SHP77 treated with DMSO at 0.1 percent for 48 hours (cell line): Measurements from ENCODE around the gene ENDOV.

Experiments
- DNase-seq: peaks from one replicate; lab custom pipeline; 2025; lab: John Stamatoyannopoulos, UW

Gene ENDOV

DNA sequence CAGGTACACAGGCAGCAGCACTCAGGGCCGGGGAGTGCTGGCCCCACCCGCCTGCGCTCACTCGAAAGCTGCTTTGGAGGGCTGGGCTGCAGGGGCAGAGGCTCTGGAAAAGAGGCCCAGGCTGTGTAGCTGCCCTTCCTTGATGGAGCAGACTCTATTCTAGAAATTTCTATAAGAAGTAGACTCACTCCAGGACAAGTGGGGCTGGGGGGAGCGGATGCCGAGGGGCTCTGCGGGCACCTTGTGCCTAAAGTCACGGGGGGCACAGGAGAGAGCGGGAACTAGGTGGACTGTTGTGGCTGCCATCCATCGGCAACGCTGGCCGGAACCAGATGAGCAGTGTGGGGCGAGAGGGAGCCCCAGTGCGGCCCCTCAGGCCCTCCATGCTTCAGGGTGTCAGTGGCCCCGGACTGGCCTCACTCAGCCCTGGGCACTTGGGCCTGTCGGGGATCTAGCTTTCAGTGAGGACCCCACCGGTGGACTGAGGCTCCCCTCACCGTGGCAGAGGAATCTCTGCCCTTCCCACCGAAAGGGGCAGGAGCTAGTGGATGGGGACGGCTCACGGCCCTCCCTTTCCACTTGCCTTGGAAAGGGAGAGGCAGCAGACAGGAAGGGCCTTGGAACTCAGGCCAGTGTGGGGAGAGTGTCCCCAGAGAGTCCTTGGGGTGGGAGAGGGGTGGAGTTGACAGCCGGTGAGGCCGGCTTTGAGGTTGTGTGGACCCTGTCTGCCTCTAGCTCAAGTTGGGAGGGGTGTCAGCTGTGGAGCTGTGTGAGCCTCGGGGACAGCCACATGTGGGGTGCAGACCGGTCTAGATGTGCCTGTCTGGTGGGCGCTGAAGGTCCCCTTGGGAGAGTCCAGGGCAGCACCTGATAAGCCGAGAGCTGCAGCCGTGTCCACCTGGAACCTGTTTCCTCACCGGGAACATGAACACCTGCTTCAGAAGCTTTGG is 16.6 kb downstream of the ENDOV start:
- DNase-seq, result no peak

GRCh38 chr17:80432350-80432955 is 17.5 kb downstream of the ENDOV start:
- no peak for DNase-seq

DNA sequence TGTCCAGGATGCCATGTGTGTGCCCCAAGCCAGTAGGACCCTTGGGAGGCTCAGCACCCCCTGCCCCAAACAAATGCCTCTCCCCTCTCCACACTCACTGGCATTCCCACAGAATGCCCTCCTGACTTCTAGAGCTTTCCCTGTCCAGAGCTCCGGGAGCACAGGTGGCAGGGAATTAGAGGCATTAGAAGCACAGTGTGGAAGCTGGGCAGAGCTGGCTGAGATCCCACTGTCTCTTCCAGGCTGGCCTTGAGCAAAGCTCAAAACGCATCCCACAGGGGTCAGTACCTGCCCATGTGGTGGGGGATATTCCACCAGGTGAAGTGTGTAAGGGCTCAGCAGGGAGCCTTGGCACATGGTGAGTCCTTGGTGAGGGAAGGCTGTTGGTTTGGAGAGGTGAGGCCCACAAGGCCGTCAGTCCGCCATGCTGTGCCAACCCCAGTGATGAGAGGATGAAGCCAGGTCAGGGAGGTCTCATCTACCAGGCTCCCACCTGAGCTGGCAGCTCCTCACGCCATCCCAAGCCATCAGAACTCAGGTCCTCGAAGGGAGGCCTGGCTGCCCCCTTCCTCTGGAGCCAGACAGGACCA is 18.1 kb downstream of the ENDOV start:
- DNase-seq, result no peak

GRCh38 chr17:80433916-80434666 is 19.1 kb downstream of the ENDOV start:
- DNase-seq, result no peak

DNA sequence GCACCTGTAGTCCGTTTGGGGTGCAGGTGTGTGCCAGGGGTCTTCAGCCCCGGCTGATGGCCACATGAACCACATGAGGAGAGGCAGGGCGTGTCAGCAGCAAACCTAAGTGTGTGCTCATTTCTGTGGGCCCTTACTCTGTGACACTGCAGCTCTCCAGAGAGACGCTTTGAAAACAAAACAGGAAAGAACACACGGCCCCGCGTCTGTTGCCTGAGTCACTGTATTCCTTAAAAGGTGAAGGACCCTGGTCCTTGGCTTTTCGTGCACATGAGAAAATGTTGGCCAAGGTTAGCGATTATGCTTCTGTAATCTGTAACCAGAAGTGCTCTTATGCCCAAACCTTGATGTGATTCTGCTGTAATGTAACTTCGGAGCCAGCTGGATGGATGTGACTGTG is 22.6 kb downstream of the ENDOV start:
- no peak for DNase-seq

DNA sequence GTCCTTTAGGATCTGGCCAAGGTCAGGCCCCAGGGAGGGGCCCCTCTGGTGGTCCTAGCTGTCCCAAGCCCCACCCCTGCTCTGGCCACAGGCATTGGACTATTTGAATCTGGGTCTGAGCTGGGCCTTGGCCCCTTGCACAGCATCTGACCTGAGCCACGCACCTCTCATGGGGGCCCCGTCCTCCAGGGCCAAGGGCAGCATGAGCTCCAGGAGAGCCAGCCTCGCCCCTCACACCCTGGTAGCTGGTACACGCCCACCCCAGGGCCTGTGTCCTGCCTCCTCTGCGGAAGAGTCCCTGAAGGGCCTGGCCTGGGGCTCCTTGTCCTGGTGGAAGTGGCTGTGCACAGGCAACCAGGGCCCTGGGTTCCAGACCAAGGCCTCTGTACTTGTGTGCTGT is 23.8 kb downstream of the ENDOV start:
- DNase-seq, result no peak

DNA sequence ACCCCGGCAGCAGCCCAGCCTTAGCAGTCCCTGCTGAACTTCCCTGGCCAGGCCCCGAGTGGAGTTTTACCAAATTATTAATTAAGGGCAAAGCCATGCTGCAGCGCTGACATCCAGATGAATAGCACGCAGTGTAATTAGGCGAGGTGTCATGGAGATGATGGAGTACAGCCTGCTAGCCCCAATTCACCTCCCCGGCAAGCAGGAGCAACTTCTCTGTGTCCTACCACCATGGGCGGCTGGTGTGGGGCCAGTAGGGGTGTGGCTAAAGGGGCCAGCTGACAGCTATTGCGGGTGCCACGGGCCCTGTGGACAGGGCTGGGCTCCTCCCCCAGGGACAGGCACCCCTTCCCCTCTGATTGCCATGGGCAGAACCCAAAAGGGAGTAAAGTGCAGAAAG is 24.5 kb downstream of the ENDOV start:
- DNase-seq, result no peak

- DNase-seq, result no peak
Observed at GRCh38 chr17:80441133-80441578, 26.2 kb downstream of the ENDOV start.

GRCh38 chr17:80441598-80442322 is 26.8 kb downstream of the ENDOV start:
- no peak for DNase-seq

DNA sequence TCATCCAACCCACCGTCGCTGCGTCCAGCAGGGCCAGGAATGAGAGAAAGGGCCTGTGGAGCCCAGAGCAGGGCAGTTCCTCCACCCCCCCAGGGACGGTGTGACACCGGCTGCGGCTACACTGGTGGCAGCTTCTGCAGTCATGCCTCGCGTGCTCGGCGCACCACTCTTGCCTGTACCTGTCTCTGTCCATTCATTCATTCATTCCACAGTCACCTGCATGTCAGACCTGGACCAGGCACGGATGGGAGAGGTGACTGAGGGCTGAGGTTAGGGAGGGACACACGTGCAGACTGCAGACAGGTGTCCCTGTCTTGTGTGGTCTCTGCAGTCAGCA is 27.3 kb downstream of the ENDOV start:
- no peak for DNase-seq

- DNase-seq, result no peak
Observed at GRCh38 chr17:80442764-80443163, 27.8 kb downstream of the ENDOV start.

DNA sequence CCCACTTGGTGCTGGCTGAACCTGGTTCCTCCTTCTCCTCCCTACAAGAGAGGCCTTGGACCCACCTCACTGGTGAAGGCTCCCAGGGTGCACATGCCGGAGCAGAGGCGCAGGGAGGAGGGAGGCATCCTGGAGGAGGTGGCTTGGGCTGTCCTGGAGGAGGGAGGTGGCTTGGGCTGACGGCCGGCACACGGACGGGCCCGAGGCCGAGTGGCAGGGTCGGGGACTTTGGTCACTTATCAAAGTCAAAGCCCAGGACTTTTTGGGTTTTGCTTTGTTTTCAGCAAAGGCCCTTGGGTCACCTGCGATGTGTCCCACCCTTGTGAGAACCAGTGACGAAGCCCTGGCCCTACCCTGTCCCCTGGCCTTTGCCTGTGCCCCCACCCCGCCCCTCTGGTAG is 28.5 kb downstream of the ENDOV start:
- DNase-seq, result no peak

- no peak for DNase-seq
Observed at GRCh38 chr17:80443916-80444643, 29.1 kb downstream of the ENDOV start.

- no peak for DNase-seq
Observed at GRCh38 chr17:80444644-80444979, 29.6 kb downstream of the ENDOV start.

DNA sequence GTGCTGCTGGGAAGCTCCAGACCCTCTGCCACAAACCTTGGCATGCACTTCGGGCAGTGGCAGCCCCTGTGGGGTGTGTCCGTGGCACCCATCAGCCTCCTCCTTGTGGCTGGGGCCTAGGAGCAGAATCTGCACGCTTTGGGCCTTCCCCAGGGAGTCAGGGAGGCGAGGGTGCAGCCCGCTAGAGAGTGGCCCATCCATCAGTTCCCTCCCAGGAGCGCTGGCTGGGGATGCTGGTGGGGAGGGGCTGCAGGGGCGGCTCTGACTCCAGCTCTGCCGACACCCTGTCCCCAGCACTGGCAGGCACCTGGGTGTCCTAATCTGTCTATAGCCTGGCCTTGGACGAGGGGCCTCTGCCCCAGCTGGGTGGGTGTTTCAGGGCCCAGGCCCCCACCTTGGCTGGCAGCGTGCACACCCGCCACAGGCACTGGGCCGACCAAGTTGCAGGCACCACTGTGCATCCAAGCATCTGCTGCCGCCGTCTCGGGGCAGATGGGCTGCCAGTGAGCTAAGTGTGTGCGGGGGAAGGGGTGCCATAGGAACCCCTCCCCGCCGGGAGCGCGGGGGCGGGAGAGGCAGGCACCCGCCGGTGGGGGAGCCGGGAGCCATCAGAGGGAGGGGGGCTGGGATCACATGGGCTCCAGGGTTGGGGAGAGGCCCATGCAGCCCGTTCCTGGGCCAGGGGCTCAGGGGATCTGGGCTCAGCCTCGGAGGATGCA is 30.2 kb downstream of the ENDOV start:
- DNase-seq, result no peak

- DNase-seq, result no peak
Observed at GRCh38 chr17:80445726-80446110, 30.8 kb downstream of the ENDOV start.

DNA sequence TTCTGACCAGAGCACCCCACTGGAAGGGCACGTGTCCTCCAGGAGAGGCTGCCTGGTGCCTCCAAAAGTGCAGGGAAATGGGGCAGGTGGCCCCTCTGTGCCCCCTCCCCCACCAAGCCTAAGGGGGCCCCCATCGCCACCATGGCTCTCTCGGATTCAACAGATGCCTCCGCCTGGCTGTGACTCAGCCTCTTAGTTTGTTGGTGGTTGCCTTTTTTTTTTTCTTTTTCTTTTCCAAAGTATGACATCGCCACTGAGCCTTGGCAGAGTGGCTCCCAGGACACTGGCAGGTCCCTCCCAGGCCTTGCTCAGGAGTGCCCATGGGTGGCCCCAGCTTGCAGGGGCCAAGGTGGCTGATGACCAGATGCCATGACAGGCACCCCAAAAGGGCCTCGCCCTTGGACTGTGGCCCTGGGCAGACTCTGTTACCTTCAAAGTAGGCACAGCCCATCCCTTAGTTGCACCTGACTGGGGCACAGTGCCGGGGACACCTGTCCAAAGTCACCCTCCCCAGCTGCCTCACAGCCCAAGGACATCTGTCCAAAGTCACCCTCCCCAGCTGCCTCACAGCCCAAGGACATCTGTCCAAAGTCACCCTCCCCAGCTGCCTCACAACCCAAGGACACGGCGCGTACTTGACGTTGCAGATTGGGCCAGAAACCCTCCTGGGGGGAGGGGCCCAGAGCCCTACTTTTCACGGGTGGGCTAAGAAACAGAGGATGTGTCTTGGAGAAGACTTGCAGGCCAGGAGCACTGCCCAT is 31.9 kb downstream of the ENDOV start:
- DNase-seq, result peak; percentile 39

DNA sequence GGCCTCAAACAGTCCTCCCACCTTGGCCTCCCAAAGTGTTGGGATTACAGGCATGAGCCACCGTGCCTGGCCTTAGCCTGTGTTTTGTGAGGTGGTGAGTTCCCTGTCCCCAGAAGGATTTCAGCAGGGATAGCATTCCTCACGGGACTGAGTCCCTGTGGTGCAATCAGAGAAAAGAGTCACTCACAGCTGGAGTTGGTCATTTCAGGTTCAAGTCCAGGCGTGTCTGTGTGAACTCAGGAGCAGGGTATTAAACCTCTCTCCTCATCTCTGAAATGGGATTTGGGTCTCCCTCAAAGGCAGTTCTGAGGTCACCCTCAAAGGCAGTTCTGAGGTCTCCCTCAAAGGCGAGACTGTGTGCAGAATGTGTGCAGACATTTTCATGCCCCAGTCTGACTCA is 32.8 kb downstream of the ENDOV start:
- no peak for DNase-seq

DNA sequence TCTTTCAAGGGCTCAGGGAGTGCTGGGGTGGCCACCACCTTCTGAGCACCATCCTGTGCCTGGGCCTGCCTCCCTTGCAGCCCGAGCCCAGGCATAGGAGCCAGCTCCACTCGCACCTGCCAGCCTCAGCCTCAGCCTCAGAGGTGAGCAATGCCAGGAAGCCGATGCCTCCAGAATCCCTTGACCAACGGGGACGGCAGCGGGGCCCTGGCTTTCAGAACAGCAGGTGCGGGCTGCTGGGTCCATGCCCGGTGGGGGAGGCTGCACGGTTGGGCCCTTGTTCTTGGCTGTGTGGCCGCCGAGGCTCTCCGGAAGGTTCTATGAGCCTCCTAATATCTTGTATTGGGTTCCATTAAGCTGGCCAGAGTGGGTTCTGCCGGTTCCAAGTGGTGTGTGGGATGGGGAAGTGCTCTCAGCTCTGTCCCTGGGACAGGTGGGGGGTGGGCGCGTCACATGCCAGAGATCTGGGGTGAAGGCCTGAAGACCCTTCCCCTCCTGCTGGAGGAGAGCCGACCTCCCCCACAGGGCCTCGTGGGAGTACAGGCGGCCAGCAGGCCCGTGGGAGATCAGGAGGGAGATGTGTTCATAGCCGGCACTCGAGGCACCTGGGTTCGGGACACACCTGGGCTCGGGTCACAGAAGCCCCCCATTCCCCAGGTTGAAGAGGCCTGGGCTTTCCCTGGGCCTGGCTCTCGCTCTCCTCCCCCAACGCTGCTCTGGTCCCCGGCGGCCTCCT is 34.4 kb downstream of the ENDOV start:
- DNase-seq, result peak; percentile 79
